Activated CD4-positive, alpha-beta T cell treated with anti-CD3 and anti-CD28 coated beads, Interleukin-2, amount 10 ng/mL, durations not matched to agents 7 days and 5 days (primary cell): ENCODE measurements around the gene RABGEF1. TPM values are rescaled to one million over a fixed set of nuclear protein-coding genes. Genes with fewer than 3 reads are reported as not detected.
"Not testable (repeated sequence)": the region's sequence is repeated elsewhere in the genome, so short reads cannot be mapped to it uniquely, and the experiment has no call there.

Experiments
- CTCF ChIA-PET: fragments of 350-600 bp; sonication (Branson Sonifier 250); formaldehyde crosslinking; loops from one replicate; lab custom pipeline; 2021; ENCODE audit warnings: antibody characterized with exemption; lab: Charles Lee
- POLR2A ChIA-PET: fragments of 350-600 bp; sonication (Branson Sonifier 250); formaldehyde crosslinking; loops from one replicate; lab custom pipeline; 2021; ENCODE audit warnings: antibody characterized with exemption; lab: Charles Lee
- DNase-seq: peaks from one replicate; pipeline ENCODE4 v3.0.0-alpha.2; 2020
- H3K27ac Mint-ChIP-seq: one replicate; pipeline ENCODE4 v1.8.0; 2021; ENCODE audit warnings: mild to moderate bottlenecking, moderate library complexity, mixed read lengths
- H3K27me3 Mint-ChIP-seq: one replicate; pipeline ENCODE4 v1.8.0; 2021; ENCODE audit warnings: mixed read lengths
- H3K36me3 Mint-ChIP-seq: one replicate; pipeline ENCODE4 v1.8.0; 2021; ENCODE audit warnings: low read depth, mixed read lengths
- H3K4me1 Mint-ChIP-seq: one replicate; pipeline ENCODE4 v1.8.0; 2021; ENCODE audit warnings: mixed read lengths
- H3K4me3 Mint-ChIP-seq: one replicate; pipeline ENCODE4 v1.8.0; 2021; ENCODE audit warnings: mild to moderate bottlenecking, moderate library complexity, mixed read lengths
- H3K9me3 Mint-ChIP-seq: one replicate; pipeline ENCODE4 v1.8.0; 2021; ENCODE audit warnings: mixed read lengths
- total RNA-seq, 2 experiments: library from RNA; stranded (reverse); gene quantifications; one replicate each; pipeline ENCODE4 v1.2.3, GENCODE V29; 2021

The RABGEF1 gene
- total RNA-seq, 2 experiments from 2014 or later: 21.8 to 21.9 TPM

- ChIA-PET POLR2A (no interaction called here), CTCF (interaction anchor here (1.2 kb wide), 1 partner anchor 15 kb away, joined by 3 read pairs; no protein-coding TSS in a partner anchor)
- no peaks in the 10 kb centered on the region for H3K9me3 Mint-ChIP-seq
- H3K4me3 Mint-ChIP-seq: no peak overlapping the region
- H3K27me3 Mint-ChIP-seq: no peaks in the 10 kb centered on the region
- peaks cover 39% of the 10 kb centered on the region for H3K36me3 Mint-ChIP-seq
- peaks cover 24% of the 10 kb centered on the region for H3K4me1 Mint-ChIP-seq
- no peak overlapping the region for H3K27ac Mint-ChIP-seq
- DNase-seq: no peak
Observed at GRCh38 chr7:66771795-66772194, 31.3 kb downstream of the RABGEF1 start.

- Mint-ChIP-seq H3K4me1 (peaks cover 13% of the 10 kb centered on the region), H3K36me3 (peaks cover 46% of the 10 kb centered on the region)
- H3K9me3 Mint-ChIP-seq, H3K4me3 Mint-ChIP-seq, POLR2A ChIA-PET, H3K27ac Mint-ChIP-seq, H3K27me3 Mint-ChIP-seq, DNase-seq: not testable (repeated sequence)
- CTCF ChIA-PET: interaction anchor here (1.0 to 1.6 kb wide), 2 partner anchors 11 to 27 kb away, joined by 3 read pairs; no protein-coding TSS in a partner anchor
Observed at GRCh38 chr7:66773744-66774143, 33.2 kb downstream of the RABGEF1 start.

DNA sequence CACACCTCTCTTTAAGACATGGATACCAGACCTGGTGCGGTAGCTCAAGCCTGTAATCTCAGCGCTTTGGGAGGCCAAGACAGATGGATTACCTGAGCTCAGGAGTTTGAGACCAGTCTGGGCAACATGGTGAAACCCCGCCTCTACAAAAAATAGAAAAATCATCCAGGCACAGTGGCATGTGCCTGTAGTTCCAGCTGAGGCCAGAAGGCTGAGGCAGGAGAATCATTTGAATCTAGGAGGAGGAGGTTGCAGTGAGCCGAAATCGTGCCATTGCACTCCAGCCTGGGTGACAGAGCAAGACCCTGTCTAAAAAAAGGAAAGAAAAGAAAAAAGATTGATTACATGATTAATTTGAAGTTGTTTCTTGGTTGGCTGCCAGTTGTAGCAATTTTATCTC is 35.9 kb downstream of the RABGEF1 start:
- DNase-seq, H3K4me3 Mint-ChIP-seq, POLR2A ChIA-PET, H3K27ac Mint-ChIP-seq, H3K27me3 Mint-ChIP-seq, H3K9me3 Mint-ChIP-seq, H3K4me1 Mint-ChIP-seq: not testable (repeated sequence)
- CTCF ChIA-PET: interaction anchor here (1.4 kb wide), 1 partner anchor 36 kb away, joined by 3 read pairs; no protein-coding TSS in a partner anchor
- peaks cover 46% of the 10 kb centered on the region for H3K36me3 Mint-ChIP-seq

DNA sequence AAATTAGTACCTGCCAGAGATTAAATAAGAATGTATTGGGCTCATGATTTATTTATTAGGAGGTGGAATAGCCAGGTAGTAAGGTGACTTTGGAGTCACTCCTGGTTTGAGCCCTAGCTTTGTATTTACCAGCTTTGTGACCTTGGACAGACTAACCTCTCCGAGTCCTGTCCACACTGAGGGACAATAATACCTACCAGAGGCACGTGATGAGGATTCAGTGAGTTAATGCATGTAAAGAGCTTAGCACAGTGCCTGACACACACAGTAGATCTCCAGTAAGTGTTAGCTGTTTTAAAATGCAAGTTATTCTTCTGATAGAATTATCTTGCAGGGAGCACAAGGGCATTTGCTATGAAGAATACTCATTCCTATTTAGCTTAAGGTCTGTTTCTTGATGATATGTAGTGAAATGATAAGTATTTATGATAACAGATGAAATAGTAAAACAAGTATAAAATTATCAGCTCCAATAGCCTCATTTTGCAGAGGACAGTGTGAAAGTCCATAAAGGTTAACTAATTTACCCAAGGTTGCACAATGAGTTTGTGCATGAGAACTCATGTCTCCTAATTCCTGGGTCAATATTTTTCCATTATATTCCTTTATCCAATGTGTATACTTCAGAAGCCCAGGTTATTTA is 36.4 kb downstream of the RABGEF1 start:
- CTCF ChIA-PET: no interaction called here

DNA sequence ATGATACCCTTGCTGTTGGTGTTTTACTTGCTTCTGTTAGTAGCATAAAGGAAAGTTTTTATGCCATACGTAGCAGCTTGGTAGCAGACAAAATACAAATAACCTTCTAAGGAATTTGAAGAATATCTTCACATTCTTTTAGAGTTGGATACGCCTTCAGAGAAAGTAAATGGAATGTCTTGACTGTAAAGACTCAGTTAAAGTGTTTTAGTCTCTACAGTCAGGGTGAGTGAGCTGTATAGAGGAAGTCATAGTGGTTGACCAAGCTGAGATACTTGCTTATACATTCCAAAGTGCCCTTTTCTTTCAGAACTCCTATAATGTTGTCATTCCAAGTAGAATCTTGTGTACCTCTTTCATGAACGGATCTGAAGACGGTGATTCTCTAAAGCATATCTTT is 37.7 kb downstream of the RABGEF1 start:
- DNase-seq: no peak
- H3K4me1 Mint-ChIP-seq: peaks cover 8% of the 10 kb centered on the region
- no peaks in the 10 kb centered on the region for H3K27me3 Mint-ChIP-seq
- no peak overlapping the region for H3K4me3 Mint-ChIP-seq
- POLR2A ChIA-PET: no interaction called here
- CTCF ChIA-PET: interaction anchor here (1.6 kb wide), 1 partner anchor 30 kb away, joined by 5 read pairs; no protein-coding TSS in a partner anchor
- no peak overlapping the region for H3K27ac Mint-ChIP-seq
- H3K36me3 Mint-ChIP-seq: peaks cover 41% of the 10 kb centered on the region
- H3K9me3 Mint-ChIP-seq: no peaks in the 10 kb centered on the region

More for the DNA sequence above, 36.4 kb downstream of the RABGEF1 start:
- POLR2A ChIA-PET: no interaction called here
- Mint-ChIP-seq H3K4me1 (peaks cover 8% of the 10 kb centered on the region), H3K27me3 (no peaks in the 10 kb centered on the region), H3K27ac (no peak overlapping the region), H3K4me3 (no peak overlapping the region), H3K9me3 (no peaks in the 10 kb centered on the region), H3K36me3 (peaks cover 45% of the 10 kb centered on the region)
- DNase-seq: no peak

DNA sequence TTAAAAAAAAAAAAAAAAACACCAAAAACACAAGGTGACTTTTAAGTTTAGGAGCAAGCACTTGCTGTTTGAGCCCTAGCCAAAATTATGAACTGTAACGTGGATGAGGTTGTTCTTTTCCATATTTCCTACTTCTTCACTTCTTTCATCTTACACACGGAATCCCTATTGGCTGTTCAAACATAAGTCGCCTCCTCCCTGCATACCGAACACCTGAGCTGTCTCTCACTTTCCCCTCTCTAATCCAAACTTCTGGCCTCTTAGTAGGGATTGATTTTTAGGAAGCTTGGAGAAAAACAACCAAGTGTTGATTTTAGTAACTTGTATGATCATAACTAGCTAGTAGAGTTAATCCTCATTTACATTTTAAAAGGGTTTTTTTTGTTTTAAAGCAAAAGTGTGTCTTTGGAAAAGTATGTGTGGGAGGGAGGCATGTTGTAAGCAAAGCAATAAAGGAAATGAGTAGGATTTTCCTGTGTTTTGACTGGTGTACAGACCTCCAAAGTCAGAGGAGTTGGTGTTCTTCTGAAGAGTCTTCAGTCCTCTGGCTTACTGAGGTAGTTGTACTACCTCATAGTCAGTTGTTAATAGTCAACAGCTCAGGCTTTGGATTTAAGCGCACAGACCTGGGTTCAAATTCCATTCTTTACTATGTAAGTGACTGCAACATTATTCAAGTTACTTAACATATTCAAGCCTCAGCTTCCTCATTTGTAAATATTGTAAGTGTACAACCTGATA is 39.3 kb downstream of the RABGEF1 start:
- POLR2A ChIA-PET: interaction anchor here (0.6 kb wide), 1 partner anchor 80 kb away, joined by 4 read pairs; no protein-coding TSS in a partner anchor
- Mint-ChIP-seq H3K4me1 (peaks cover 8% of the 10 kb centered on the region), H3K9me3 (no peaks in the 10 kb centered on the region), H3K36me3 (peaks cover 36% of the 10 kb centered on the region), H3K27ac (no peak overlapping the region), H3K4me3 (no peak overlapping the region), H3K27me3 (no peaks in the 10 kb centered on the region)
- CTCF ChIA-PET: interaction anchor here (1.6 kb wide), 1 partner anchor 29 kb away, joined by 5 read pairs; no protein-coding TSS in a partner anchor
- DNase-seq: no peak

DNA sequence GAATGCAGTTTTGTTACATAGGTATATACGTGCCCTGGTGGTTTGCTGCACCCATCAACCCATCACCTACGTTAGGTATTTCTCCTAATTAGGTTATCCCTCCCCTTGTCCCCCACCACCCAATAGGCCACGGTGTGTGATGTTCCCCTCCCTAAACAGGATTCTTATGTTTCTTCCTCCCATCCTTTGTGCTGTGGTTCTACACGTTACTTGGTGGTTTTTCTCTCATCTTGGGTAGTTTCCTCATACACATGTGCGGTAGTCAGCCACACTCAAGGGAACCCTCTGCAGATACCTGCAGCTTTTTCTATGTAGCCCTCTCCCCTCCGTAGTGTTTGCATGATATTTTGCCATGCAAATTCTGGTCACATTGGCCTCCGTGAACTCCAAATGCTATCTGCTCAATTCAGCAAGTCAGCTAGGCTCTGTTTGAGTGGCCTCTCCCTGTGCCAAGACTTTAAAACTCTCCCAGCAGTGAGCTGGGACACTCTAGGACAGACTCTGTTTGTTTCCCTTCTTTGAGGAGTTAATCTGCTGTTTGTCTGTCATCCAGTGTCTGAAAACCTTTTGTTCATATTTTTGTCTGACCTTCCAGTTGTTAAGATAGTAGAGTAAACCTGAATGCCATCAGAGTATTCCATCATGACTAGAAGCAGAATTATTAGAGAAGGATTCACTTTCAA is 41.0 kb downstream of the RABGEF1 start:
- CTCF ChIA-PET: no interaction called here
- Mint-ChIP-seq H3K9me3 (no peaks in the 10 kb centered on the region), H3K4me3 (no peak overlapping the region), H3K27me3 (no peaks in the 10 kb centered on the region), H3K27ac (no peak overlapping the region), H3K4me1 (peaks cover 8% of the 10 kb centered on the region), H3K36me3 (peaks cover 29% of the 10 kb centered on the region)
- POLR2A ChIA-PET: no interaction called here
- DNase-seq: no peak

- H3K27ac Mint-ChIP-seq, H3K4me3 Mint-ChIP-seq, H3K9me3 Mint-ChIP-seq, CTCF ChIA-PET, H3K27me3 Mint-ChIP-seq, DNase-seq, H3K4me1 Mint-ChIP-seq: not testable (repeated sequence)
- H3K36me3 Mint-ChIP-seq: peaks cover 28% of the 10 kb centered on the region
- POLR2A ChIA-PET: interaction anchor here (0.5 kb wide), 1 partner anchor 43 kb away, joined by 3 read pairs; no protein-coding TSS in a partner anchor
Observed at GRCh38 chr7:66782875-66783274, 42.3 kb downstream of the RABGEF1 start.

- CTCF ChIA-PET: interaction anchor here (1.1 kb wide), 1 partner anchor 11 kb away, joined by 3 read pairs; no protein-coding TSS in a partner anchor
- DNase-seq: not testable (repeated sequence)
Observed at GRCh38 chr7:66783887-66784595, 43.5 kb downstream of the RABGEF1 start.

GRCh38 chr7:66790196-66790595 is 49.7 kb downstream of the RABGEF1 start:
- no peak for DNase-seq
- H3K27ac Mint-ChIP-seq: no peak overlapping the region
- CTCF ChIA-PET: no interaction called here
- H3K4me1 Mint-ChIP-seq: no peaks in the 10 kb centered on the region
- no peaks in the 10 kb centered on the region for H3K9me3 Mint-ChIP-seq
- no peaks in the 10 kb centered on the region for H3K27me3 Mint-ChIP-seq
- POLR2A ChIA-PET: no interaction called here
- peaks cover 13% of the 10 kb centered on the region for H3K36me3 Mint-ChIP-seq
- no peak overlapping the region for H3K4me3 Mint-ChIP-seq

More at GRCh38 chr7:66783887-66784595, 43.5 kb downstream of the RABGEF1 start:
- H3K27ac Mint-ChIP-seq, H3K4me1 Mint-ChIP-seq, POLR2A ChIA-PET, H3K4me3 Mint-ChIP-seq, H3K27me3 Mint-ChIP-seq, H3K9me3 Mint-ChIP-seq: not testable (repeated sequence)
- H3K36me3 Mint-ChIP-seq: peaks cover 22% of the 10 kb centered on the region

DNA sequence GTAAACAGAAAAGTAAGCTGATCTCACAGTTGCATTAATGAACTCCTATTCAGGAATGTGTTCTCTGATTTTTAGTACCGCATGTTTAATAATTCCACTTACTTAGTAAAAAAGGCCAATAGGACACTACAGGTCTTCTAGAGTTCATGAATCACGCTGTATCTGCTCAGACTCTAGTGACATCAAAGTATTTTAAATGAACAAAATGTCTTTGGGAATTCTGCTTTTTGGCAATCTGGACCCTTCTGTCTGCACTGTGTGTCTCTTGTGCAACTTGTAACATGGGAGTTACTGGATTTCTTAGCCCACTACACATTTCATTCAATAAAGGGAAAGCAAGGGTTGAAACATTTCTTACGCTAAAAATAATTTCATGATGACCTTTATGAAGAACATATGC is 50.2 kb downstream of the RABGEF1 start:
- CTCF ChIA-PET: no interaction called here
- POLR2A ChIA-PET: no interaction called here
- Mint-ChIP-seq H3K4me1 (no peaks in the 10 kb centered on the region), H3K27ac (no peak overlapping the region), H3K9me3 (no peaks in the 10 kb centered on the region), H3K36me3 (peaks cover 16% of the 10 kb centered on the region), H3K4me3 (no peak overlapping the region), H3K27me3 (no peaks in the 10 kb centered on the region)
- no peak for DNase-seq

DNA sequence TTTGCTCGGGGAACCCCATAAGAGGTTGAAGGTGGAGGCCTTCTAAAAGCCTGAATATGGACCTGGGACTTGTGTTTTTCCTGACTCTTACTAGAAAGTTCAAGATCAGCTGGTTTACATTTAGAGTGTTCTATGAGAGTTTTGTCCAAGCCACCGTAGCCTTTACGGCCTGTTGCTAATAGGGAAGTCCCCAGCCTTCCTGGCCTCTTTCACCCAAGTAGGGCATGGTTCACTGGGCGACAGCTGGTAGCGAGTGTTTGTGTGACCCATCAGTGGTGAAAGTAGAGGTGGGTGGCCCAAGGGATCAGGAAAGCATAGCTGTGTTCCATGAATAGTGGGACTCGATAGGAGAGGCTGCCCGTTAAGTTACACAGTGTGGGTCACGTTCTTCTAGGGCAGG is 60.1 kb downstream of the RABGEF1 start:
- H3K36me3 Mint-ChIP-seq: peaks cover 35% of the 10 kb centered on the region
- no peak overlapping the region for H3K4me3 Mint-ChIP-seq
- no peaks in the 10 kb centered on the region for H3K27me3 Mint-ChIP-seq
- ChIA-PET POLR2A (no interaction called here), CTCF (interaction anchor here (1.2 kb wide), 1 partner anchor 27 kb away, joined by 3 read pairs; no protein-coding TSS in a partner anchor)
- DNase-seq: no peak
- H3K9me3 Mint-ChIP-seq: no peaks in the 10 kb centered on the region
- no peak overlapping the region for H3K27ac Mint-ChIP-seq
- H3K4me1 Mint-ChIP-seq: no peaks in the 10 kb centered on the region
